Stimulated activated CD8-positive, alpha-beta memory T cell treated with anti-CD3 and anti-CD28 coated beads, Interleukin-7, amount 100 ng/mL, for 48 hours (primary cell): ENCODE data around the gene RACK1.
A peak's percentile ranks its signal among the peaks of the same experiment; 100 is the strongest.
"Not testable (repeated sequence)": the region's sequence is repeated elsewhere in the genome, so short reads cannot be mapped to it uniquely, and the experiment has no call there.

Experiments used
- DNase-seq, 2 donors: peaks; one replicate each; pipeline ENCODE4 v3.0.0-alpha.2; 2020; ENCODE audit warnings: low read depth in 1 of 2; ENCODE audit errors: extremely low read depth in 1 of 2

The RACK1 gene

DNA sequence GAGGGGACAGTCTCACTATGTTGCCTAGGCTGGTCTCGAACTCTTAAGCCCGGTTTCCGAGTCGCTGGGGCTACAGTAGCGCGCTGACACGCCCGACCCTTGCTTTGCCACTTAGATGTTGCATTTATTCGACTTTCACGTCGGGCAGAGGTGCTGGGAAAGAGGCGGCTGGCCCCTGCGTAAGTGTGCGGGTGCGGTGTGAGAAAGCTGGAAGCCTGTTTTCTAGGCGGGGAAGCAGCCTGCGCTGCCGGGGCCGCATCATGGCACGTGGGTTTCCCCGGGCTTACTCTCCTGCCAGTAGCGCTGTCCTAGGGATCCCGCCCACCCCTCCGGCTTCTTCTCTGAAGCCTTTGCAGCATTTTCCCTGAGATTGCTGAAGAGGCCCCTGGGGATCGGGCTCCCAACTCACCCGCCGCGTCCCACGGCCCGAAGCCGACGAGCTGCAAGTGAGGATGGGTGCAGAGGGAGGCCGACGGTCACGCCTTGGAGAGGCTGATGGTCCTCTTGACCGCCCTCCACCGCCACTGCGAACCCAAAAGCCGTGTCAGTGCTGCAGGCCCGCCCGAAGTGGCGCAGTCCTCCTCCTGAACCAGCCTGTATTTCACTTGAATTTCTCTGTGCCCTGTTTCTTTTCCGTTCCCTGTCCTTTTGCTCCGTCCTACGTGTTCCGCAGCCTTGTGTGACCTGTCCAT, 26.4 kb downstream of the RACK1 start:
- DNase-seq, result peak in 1 of 2 donors; percentile 43

DNA sequence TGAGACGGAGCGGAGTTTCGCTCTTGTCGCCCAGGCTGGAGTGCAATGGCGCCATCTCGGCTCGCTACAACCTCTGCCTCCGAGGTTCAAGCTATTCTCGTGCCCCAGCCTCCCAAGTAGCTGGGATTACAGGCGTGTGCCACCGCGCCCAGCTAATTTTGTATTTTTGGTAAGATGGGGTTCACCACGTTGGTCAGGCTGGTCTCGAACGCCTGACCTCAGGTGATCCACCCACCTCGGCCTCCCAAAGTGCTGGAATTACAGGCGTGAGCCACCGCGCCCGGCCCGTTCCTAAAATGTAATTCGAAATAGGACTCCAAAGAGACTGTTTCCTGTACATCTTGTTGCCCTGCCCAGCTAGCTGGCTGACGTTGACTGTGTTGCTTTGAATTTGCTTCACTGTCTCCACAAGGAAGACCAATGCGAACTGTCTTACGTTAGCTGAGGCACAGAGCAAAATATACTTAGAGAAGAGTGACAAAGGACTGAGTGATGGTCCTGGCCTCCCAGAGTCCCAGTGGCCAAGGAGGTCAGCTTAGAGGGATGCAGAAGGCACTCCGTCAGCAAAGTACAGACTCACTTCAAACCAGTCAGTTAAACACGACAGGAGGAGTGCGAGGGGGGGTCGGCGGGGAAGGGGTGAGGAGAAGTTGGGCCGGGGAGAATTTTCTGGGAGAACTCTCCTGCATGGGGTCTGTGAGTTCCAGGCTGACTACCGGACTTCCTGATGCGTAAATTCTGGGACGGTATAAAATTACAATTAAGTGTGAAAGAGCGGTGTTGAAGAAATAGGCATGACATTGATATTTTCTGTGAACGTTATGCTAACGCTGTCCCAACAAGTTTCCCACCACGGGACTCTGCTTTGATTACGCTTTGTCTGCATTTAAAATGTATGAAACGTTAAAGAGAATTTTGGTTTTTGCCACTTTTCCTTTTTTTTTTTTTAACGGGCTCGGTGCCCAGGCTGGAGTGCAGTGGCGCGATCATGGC, 27.4 kb downstream of the RACK1 start:
- DNase-seq, result no peak

DNA sequence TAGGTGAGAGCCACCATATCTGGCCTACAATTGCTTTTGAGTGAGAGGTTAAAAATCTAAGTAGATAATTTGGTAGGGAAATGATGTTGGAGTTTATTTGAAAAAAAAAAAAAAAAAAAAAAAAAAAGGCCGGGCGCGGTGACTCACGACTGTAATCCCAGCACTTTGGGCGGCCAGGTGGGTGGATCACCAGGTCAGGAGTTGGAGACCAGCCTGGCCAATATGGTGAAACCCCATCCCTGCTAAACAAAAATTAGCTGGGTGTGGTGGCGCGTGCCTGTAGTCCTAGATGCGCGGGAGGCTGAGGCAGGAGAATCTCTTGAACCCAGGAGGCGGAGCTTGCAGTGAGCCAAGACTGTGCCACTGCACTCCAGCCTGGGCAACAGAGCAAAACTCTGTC, 29.5 kb downstream of the RACK1 start:
- not testable (repeated sequence) for DNase-seq

DNA sequence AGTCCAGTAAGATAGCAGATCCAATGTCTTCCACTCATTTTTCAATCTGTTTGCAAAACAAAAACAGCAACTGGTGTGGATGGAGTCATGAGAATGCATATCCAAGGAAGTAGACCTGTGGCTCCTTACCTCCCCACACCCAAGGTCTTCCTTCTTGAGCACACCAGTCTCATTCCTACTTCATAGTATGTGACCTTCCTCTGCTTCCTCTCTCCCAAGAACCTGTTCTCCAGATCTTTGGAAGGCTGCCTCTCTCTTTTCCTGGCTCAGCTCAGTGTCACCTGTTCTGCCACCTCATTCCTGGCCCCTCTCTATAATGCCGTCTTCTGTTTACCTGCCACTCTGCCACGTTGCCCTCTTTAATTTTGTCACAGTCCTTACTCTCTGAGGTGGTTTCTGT, 30.8 kb downstream of the RACK1 start:
- no peak for DNase-seq

DNA sequence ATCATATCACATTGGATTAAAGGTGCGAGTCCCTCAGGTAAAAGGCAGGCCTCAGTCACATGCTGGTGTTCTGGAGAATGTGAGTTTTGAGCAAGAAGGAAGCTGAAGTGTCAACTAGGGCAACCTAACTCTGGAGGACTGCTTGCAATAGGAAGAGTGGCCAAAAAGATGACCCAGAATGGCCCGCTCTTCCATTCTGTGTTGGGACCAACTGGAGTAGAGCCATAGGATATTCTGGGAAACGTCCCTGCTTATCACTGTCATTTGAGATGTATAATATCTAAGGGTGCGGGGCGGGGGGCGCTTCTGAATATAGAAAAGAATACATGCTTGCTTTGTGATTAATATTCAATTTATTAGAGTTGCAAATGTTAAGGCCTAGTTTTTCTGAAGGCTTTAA, 31.6 kb downstream of the RACK1 start:
- no peak for DNase-seq

DNA sequence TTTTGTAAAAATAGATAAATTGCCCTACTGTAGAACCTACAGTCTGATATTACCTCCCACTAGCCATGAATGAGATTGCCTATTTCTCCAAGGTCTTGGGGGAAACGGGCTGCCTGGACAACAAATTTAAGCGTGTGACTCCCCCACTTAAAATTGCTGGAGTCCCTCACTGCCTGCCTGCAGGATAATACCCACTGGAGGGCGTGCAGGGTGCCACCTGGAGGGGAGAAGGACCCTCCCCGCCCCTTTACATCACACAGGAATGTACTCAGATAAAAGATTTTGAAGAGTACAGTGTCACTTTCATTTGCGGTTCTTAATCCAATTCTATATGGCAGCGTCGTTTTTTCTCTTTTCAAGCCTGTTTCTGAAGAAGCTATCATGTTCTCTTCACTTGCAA, 32.5 kb downstream of the RACK1 start:
- DNase-seq, result no peak

DNA sequence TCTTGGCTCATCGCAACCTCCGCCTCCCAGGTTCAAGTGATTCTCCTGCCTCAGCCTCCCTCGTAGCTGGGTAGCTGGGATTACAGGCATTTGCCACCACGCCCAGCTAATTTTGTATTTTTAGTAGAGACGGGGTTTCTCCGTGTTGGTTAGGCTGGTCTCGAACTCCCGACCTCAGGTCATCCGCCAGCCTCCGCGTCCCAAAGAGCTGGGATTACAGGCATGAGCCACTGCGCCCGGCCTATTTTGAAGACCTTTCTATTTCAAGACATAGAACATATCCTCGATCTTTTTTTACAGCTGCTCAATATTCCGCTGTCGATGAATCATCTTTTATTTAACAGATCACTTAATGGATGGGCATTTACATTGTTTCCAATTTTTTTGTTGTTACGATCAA, 33.0 kb downstream of the RACK1 start:
- not testable (repeated sequence) for DNase-seq

DNA sequence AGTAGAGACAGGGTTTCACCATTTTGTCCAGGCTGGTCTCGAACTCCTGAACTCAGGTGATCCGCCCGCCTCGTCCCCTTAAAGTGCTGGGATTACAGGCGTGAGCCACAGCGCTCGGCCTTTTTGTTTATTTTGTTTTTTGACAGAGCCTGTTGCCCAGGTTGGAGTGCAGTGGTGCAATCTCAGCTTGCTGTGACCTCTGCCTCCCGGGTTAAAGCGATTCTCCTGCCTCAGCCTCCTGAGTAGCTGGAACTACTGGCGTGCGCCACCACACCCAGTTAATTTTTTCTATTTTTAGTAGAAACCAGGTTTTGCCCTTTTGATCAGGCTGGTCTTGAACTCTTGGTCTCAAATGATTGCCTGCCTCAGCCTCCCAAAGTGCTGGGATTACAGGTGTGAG, 33.6 kb downstream of the RACK1 start:
- DNase-seq, result not testable (repeated sequence)

DNA sequence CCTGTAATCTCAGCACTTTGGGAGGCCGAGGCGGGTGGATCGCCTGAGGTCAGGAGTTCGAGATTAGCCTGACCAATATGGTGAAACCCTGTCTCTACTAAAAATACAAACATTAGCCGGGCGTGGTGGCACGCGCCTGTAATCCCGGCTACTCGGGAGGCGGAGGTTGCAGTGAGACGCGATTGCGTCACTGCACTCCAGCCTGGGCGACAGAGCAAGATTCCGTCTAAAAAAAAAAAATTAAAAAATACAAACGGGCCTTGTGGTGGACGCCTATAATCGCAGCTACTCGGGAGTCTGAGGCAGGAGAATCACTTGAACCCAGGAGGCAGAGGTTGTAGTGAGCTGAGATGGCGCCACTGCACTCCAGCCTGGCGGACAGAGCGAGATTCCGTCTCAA, 34.7 kb downstream of the RACK1 start:
- DNase-seq, result not testable (repeated sequence)

DNA sequence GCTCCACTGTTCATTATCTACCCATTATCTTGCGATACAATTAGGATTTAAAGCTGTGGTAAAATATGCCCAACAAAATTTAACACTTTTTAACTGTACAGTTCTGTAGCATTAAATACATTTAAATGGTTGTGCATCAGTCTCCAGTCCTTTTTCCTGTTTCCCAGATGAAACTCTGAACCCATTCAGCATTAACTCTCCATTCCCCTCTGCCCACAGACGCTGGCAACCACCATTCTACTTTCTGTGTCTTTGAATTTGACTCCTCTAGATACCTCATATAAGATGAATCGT, 35.8 kb downstream of the RACK1 start:
- DNase-seq, result no peak

DNA sequence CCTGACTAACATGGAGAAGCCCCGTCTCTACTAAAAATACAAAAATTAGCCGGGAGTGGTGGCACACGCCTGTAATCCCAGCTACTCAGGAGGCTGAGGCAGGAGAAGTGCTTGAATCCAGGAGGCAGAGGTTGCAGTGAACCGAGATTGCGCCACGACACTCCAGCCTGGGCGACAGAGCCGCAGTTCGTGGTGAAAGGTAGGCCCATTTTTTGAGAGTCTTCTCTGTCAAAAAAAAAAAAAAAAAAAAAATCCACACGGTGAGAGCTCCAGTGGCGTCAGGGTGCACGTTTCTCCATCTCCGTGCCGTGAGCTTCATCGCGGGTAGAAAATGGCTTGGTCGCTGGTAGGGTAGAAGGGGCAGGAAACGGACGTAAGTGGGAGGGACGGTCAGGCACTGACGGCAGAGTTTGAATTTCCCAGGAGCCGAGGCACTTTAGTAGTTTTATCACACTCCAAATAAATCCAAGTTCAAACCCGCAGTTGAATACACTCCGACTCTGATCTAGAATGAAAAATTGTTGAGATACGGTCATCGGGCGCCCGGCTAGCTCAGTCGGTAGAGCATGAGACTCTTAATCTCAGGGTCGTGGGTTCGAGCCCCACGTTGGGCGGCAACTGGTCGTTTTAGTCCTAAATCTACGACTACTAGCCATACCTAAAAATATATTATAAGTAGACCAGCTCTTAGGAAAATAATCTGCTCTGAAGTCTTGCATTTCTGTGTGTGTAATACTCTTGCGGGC, 36.3 kb downstream of the RACK1 start:
- DNase-seq, result peak; percentile 73 to 81

DNA sequence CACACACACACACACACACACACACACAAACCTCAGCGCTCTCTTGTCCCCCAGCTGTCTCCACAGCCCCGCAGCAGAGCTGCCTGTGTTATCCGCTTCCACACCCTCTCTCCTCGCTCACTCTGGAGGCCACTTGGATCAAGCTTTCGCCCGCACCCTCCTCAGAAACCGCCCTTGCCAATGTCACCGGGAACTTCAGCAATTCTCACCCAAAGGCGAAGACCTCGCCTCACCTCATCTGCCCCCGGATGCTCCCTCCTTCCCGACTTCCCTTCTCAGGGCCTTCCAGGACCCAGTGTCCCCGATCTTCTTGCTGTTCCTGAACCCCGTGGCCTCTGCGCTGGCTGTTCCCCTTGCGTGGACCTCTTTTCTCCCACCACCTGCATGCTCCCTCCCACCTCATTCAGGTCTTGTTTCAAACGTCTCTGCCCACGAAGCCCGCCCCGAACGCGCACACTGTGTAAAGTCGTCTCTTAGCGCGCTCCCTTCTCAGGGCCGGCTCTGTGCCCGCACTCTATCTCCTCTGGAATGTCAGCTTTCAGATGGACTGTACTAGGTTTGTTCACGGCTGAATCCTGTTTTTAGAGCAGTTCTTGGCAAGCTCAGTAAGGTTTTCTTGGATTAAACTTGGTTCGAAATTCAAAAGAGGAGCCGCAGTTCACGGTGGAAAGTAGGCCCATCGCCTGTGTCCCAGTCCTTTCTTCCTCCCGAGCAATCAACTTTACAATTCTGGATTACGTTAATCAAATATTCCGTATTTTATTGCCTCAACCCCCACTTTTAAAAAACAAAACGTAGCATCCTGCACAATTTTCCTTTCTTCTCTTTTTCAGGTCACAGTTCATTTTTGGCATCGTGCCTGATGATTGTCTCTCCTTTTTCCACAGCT, 37.7 kb downstream of the RACK1 start:
- no peak for DNase-seq

DNA sequence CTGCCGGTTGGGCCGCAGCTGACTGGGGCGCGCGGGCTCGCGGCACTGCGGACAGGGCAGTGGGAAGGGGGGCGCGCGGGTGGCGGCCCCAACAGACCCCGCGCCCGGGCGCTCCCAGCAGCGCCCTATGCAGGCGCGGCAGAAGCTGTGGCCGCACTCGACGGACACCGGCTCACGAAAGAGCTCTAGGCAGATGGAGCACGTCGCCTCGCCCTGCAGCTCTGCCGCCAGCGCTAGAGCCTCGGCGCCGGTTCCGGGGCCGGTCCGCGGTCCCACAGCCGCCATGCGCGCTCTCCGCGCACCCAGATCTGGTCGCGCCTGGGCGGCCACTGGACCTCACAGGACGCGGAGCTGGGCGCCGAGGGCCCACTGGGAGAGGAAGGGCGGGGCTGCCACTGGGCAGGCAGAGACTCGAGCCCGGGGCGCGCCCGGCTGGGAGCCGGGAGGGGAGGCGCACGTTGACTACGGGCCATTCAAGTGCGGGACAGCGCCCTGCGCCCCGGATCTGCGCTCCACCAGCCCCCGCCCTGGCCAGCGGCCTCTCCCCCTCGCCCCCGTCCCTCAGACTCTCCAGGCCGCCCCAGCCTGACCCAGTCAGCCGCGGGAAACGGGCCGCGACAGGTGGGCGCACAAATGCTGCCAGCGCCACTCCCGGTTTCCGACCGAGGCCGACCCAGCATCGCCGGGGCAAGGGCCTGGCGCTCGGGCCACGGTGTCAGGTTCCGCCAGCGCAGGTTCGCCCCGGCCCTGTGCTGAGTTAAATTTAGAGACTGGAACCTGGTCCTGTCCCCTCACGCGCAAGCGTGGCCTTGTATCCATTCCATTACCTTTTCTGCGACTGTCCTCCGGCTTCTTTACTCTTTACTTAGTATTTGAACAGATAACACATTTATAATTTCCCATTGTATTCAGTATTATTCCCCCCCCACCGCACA, 38.6 kb downstream of the RACK1 start, which contains the start of gene TRIM7:
TSS of gene TRIM7 (minus strand) at position 371 of the 935 bp plus-strand sequence. CDS start at position 285, 86 bp downstream.
- DNase-seq, result no peak

DNA sequence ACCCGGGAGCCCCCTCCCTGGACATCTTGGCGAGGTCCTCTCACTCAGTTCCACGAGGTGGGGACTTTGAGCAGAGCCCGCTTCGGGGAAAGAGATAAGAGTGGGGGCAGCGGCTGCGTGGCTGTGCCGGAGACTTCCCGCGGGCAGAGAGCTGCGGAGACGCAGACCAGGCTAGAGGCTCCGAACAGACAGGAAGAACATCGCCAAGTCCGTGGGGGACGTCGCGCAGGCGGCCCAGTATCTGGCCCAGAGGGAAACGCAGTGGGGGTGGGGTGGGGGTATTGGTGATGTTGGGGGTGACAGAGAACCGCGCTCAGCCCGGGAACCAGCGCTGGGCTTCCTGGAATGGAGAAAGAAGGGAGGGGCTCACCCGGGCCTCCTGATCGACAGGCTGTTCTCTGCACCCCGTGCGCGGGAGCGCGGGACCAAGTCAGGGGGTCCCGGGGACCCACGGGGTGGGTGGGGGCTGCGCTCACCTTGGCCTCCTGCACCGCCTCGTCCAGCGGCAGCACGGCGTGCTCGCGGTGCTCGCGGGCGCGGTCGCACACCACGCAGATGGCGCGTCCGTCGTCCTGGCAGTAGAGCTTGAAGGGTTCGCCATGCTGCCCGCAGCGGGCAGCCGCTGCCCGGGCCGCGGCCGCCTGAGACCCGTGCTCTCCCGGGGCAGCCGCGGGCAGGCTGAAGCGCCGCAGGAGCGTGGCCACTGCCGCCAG, 39.4 kb downstream of the RACK1 start:
- no peak for DNase-seq

DNA sequence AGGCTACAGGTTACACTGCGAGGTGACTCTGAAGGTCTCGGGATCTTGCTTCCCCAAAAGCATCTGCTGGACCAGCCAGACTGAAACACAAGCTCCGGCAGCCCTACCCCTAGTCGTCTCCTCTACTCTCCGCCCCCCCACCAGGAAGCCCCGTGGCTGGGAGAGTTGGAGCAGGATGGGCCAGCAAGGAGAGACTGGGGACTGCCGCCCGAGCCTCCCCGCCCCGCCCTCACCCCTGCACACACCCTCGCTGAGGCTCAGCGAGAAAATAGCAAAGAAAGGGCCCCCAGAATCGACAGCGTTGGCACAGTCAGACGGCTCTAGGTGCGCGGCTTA, 40.0 kb downstream of the RACK1 start:
- no peak for DNase-seq

DNA sequence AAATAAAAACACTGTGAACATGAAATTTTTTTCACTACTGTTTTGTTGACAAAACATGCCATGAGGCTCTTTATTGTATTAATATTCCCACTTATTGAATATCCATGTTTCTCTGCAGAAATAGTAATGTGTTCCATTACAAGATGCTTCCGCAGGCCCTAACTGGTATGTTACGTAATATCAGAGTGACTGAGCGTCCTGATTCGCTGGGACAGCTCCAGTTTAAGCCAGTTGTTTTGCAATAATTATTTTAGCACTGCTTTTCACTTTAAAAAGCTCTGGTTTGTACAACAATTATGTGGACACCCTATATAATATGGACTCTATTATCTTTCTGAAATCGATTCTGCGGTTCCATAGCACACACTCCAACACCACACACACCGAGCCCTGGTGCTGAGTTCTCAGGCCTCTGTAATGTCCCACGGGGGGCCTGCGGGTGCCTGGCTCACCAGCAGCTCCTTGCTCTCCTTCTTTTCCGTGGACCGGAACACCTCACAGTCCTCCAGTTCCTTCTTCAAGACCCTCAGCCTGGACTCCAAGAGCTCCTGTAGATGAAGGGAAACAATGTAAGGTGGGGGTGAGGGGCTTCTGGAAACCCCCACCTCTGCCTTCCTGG, 40.5 kb downstream of the RACK1 start:
- DNase-seq, result no peak

DNA sequence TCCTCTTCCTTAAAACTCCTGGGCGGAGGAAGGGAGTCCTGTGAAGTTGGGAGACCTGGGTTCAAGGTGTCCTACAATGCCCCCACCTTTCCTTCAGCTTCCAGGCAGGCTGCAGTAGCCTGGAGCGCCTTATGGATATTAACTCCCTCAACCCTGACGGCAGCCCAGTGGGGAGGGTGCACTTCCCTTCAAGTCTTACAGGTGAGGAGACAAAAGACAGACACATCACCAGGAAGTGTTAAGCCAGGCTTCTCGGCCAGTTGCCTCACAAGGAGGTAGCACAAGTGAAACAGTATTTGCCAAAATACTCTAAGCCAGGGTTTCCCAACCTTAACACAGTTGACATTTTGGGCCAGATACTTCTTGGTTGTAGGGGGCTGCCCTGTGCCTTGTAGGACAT, 42.9 kb downstream of the RACK1 start:
- DNase-seq, result no peak

DNA sequence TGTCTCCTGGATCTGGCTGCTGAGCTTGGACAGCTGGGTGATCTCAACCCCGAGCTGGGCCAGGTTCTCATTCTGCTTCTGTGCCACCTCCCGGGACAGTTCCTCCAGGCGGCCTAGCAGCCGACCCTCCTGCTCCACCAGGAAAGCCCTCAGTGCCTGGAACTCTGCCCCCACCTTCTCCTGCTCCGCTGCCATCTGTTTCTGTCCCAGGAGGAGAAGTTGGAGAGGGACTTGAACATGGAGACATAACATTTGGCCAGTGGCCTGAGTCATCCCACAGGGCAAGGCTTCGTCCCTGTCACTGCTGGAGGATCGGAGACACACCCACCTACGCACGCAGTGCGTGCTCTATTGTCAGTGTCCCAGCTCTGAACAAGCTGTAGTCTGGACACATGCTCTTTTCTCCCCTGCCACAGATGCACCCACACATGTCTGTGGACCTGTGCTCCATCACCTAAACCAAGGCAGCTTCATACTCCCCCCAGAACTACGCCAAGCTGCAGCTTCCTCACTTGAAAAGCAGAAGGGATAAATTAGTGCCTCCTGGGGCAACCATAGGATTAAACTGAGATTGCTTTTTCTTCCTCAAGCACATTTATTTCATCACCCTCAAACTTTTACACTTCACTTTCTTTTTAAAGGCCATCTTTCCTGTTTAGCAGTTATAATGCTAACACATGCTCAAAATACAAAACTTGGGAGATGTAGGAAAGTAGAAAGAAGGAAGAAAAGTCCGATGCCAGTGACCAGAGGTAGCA, 43.6 kb downstream of the RACK1 start:
- no peak for DNase-seq
